ENCODE data around the gene PRODH.
"Not testable (repeated sequence)": the region's sequence is repeated elsewhere in the genome, so short reads cannot be mapped to it uniquely, and the experiment has no call there.

PRODH gene

GRCh38 chr22:18912264-18912946 lies 23.7 kb downstream of the PRODH start:
- DNase-seq (ENCODE audit: low read depth); H3K4me3 ChIP-seq (ENCODE audit: control insufficient read depth, low read depth, low read length): not testable (repeated sequence)

- not testable (repeated sequence) for DNase-seq (ENCODE audit: low read depth); H3K4me3 ChIP-seq (ENCODE audit: control insufficient read depth, low read depth, low read length)
Measured at GRCh38 chr22:18911535-18911934, 24.6 kb downstream of the PRODH start.

GRCh38 chr22:18909556-18909955 lies 26.5 kb downstream of the PRODH start:
- no peak for DNase-seq (ENCODE audit: low read depth)
- TF ChIP-seq CTCF (conservative IDR thresholded peaks at IDR 0.05; ENCODE audit: control insufficient read depth, insufficient read depth, low read depth, low read length): no peak
- H3K4me3 ChIP-seq (ENCODE audit: control insufficient read depth, low read depth, low read length): no peak overlapping the region

GRCh38 chr22:18906896-18907295 lies 29.2 kb downstream of the PRODH start:
- no peak for DNase-seq (ENCODE audit: low read depth)
- TF ChIP-seq CTCF (conservative IDR thresholded peaks at IDR 0.05; ENCODE audit: control insufficient read depth, insufficient read depth, low read depth, low read length): no peak
- no peak overlapping the region for H3K4me3 ChIP-seq (ENCODE audit: control insufficient read depth, low read depth, low read length)

- DNase-seq (ENCODE audit: low read depth); H3K4me3 ChIP-seq (ENCODE audit: control insufficient read depth, low read depth, low read length): not testable (repeated sequence)
Measured at GRCh38 chr22:18906410-18906745, 29.7 kb downstream of the PRODH start.

GRCh38 chr22:18905540-18906409 lies 30.3 kb downstream of the PRODH start, which contains the start of gene DGCR6:
TSS of gene DGCR6 (plus strand) at chr22:18906320. CDS start at chr22:18906375, 55 bp downstream.
- no peak for TF ChIP-seq CTCF (conservative IDR thresholded peaks at IDR 0.05; ENCODE audit: control insufficient read depth, insufficient read depth, low read depth, low read length)
- no peak within 1 kb of the TSS for H3K4me3 ChIP-seq (ENCODE audit: control insufficient read depth, low read depth, low read length)
- DNase-seq (ENCODE audit: low read depth): no peak

GRCh38 chr22:18896037-18896657 lies 39.9 kb downstream of the PRODH start:
- not testable (repeated sequence) for H3K4me3 ChIP-seq (ENCODE audit: control insufficient read depth, low read depth, low read length); DNase-seq (ENCODE audit: low read depth)

- not testable (repeated sequence) for H3K4me3 ChIP-seq (ENCODE audit: control insufficient read depth, low read depth, low read length); DNase-seq (ENCODE audit: low read depth)
Measured at GRCh38 chr22:18893775-18894174, 42.3 kb downstream of the PRODH start.

GRCh38 chr22:18890510-18891192 lies 45.4 kb downstream of the PRODH start:
- not testable (repeated sequence) for H3K4me3 ChIP-seq (ENCODE audit: control insufficient read depth, low read depth, low read length); DNase-seq (ENCODE audit: low read depth)
